ENCODE measurements around the gene CIPC.

Gene CIPC

DNA sequence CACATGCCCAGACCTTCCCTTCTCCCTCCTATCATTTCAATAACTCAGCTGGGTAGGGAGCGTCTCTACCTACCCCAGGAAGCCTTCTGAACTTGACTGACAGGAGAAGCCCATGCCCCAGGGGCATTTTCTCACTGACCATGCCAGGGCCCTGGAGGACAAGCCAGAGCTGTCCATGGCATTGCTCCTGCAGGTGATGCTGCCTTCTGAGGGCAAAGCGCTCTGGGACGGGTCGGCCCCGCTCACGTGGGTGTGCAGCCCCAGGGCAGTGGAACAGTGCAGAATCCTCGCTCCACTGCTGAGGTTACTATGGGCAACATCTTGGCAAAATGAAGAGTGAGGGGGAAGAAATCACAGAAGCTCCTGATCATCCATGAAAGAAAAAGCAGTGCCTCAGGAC is 28.5 kb upstream of the CIPC start:
- no peak for DNase-seq (ENCODE audit: low spot score)

DNA sequence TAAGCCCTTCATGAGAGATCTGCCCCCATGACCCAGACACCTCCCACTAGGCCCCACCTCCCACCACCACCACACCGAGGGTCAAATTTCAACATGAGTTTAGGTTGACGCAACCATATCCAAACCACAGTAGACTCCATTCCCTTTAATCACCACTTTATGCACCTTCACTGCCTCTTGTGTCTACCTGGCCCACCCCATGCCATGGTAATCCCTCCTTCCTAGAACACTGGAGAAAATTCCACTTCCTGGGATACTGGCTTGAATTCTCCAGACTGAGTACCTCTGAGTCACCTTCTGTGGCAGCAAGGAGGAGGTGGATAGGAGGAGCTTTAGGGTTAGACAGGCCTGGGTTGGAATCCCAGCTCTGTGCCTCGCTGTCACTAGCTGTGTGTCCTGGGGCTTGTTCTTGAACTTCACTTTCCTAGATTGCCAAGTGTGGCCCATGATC is 26.1 kb upstream of the CIPC start:
- DNase-seq (ENCODE audit: low spot score): no peak

DNA sequence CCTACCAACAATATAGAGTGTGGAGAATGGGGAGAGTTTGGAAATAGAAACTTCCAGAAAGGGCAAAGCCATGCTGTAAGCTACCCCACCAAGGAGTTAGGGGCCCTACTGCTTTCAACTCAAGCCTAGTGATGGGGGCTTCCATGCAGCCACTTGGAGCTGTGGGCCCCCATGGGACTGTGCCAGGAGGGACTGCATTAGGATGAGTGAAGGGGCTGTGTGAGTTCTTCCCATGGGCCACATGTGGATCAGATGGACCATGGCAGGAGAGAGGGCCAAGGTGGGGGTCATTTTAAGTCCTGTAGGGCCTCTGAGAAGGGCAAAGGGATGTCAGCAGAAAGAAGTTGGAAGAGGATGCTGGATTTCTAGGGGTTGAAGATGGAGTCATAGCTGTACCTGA is 23.1 kb upstream of the CIPC start:
- no peak for DNase-seq (ENCODE audit: low spot score)

DNA sequence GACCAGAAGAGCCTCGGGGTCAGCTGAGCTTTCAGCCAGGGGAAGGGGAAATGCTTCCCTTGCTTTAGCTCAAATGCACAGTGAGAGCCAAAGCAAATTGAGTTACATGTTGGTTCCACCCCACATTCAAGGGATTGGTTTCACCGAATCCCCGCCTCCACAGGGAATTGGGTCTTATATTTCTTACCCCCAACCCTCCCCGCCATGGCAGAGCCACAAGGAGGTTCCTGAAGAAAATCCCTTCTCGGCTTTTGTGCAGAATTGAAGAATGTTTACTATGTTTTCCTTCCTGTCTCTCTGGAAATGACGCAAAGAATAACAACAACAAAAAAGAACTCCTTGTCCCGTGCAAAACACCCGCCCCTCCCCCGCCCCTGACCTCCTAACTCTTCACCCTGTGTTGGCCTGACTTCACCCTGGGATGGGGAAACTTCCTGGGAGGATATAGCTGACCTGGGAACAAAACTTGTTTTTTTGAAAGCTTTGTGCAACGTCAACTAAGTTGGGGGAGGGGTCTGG is 21.9 kb upstream of the CIPC start:
- DNase-seq (ENCODE audit: low spot score): no peak

DNA sequence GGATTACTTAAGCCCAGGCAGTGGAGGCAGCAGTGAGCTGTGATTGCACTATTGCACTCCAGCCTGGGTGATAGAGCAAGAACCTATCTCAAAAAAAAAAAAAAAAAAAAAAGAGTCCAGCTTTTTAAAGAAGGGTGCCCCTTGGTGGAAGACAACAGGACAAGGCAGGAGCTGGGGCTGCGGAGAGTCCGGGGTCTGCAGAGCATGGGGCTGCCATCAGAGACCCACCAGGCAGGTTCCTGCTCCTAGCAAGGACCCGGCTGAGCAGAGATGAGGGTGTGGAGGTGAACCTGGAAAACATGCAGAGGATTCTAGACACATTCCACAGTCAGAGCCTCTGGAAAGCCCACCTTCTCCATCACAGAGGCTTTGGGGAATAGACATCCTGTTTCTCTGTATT is 21.0 kb upstream of the CIPC start:
- DNase-seq (ENCODE audit: low spot score): no peak

DNA sequence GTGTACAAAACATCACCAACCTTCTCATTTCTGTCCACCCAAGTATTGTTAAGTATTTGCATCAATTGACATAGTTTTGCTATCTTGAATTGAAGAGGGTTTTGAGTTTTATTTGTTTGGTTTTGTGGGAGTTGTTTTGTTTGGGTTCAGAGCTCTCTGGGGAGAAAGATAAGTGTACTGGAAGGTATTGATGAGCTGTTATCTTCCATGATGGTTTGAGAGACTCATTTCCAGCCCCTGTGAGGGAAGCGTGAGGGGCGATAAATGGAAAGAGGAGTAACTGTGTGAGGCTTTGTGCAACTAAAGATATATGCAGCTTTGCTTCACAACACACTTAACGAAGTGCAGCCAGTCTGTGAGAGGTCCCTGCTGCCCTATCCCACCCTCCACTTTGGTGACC is 15.7 kb upstream of the CIPC start:
- no peak for DNase-seq (ENCODE audit: low spot score)

DNA sequence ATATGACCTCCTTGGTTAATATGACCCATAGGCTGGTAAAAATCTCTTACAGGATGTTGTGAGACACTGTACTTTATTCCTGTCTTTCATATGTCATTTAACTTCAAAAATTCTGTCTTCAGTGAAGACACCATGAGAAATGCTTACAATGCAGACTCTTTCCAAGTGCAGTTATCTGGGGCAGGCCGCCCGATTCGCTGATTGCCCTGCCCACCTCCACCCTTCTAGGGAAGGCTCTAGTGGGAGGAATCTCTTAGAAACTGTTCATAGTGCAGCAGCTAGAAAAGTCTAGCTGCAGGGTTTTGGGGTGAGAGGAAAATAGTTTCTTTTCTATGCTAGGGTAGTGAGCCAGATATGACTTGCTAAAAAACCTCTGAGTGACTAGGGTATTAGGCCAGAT is 15.0 kb upstream of the CIPC start:
- DNase-seq (ENCODE audit: low spot score): no peak

DNA sequence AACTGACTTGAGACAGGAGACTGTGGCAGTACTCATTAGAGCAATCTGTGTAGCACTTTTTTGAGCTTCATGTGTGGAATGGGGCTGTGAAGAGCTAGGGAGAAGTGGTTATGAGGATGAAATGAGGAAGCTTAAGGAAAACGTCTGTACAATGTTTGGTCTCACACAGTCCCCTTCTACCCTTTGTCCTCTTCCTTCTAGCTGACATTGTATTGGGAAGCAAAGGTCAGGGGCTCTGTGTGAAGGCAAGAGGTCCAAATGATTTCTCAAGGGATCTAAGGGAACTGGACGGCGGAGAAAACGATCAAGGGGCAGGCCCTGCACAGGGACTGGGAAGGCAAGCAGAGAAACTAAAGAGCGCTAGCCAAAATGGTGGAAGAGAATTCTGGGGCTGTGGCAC is 13.1 kb upstream of the CIPC start:
- DNase-seq (ENCODE audit: low spot score): no peak

DNA sequence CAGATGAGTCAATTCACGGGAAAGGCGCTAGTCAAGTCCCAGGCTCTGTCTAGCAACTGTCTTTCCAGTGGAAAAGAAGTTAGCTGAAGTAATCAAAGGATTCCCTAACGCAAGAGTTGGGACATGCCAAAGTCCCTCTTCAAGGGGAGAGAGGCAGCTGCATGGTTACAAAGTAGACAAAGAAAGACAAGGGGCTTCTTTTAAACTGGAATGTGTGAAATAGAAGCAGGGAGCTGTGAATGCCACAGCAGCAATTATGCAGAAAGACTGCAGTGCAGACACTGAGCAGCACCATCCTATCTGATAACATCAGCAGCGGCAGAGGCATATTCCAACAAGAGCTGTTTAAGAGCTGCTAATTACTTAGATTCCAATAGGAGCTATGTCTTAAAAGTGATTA is 12.5 kb upstream of the CIPC start:
- no peak for DNase-seq (ENCODE audit: low spot score)

DNA sequence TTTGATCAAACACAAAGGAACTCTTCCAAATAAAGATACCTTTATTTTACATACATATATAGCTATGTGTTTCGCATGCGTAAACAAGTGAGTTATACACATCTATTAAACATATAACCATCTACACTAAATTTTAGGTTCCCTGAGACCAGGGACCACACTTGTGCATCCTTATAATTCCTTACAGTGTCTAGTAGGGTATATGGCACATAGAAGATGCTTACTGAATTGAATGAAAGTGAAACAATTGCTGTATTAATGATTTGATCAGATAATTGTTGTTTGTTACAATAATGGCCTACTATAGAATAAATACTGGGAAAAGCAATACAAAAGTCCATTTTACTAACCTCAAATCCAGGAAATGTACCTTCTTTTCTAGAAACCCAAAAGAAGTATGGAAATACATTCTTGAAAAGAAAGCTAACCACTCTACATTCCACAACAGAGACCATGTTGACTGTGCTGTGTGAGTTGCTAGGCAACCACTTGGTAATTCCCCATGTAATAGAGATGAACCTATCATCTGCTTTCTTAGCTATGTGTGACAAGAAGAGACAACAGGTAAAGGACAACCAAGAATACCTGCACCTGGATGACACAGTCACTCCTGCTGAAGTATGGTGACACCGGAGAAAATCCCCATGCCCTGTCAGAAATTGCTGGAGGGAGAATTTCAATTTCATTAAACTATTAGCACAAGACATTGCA is 11.9 kb upstream of the CIPC start:
- peak; percentile 34 for DNase-seq (ENCODE audit: low spot score)

DNA sequence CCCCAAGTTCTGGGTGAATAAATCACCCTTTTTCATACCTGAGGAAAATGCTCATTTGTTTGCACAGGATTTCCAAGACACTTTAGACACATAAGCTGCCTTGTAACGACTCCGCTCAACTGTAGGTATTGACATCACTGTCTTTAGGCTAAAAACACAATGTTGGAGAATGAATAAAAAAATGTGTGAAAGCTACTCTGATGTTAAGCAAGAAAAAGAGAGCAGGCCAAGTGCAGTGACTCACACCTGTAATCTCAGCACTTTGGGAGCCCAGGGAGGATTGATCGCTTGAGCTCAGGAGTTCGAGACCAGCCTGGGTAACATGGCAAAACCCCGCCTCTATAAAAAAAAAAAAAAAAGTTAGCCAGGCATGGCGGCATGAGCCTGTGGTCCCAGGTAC is 11.1 kb upstream of the CIPC start:
- no peak for DNase-seq (ENCODE audit: low spot score)

DNA sequence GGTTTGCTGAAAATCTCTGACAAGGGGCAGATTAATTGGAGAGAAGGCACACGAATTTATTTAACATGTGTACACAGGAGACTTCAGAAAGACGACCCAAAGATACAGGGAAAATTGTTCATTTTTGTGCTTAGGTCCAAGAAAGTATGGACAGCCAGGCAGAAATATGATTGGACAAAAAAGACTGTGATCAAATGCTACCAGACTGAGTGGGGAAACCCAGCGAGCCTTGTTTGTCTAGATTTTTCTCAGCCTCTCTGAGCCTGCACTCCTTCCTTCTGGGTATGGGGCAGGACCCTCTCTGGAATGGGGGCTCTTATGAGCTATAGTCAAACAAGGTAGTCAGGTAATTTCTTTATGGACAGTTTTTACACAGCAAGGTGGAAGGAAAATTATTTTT is 10.4 kb upstream of the CIPC start:
- DNase-seq (ENCODE audit: low spot score): no peak

DNA sequence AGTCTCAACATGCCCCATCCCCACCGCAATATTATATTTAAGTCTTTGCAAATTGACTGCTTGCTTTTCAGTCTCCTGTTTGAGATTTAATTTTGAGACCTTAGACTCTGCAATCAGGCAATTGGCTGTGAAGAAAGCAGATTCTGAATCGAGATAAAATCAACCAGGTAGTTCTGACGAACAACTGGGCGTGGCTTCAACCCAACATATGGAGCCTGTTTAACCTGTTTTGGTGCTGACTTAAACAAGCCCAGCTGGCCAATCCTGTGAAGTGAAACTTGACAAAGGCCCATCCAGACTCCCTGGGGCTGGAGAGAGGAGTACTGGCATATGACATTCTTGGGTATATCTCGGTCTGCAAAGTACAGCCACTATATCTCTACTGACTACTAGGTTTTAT is 9.8 kb upstream of the CIPC start:
- no peak for DNase-seq (ENCODE audit: low spot score)

DNA sequence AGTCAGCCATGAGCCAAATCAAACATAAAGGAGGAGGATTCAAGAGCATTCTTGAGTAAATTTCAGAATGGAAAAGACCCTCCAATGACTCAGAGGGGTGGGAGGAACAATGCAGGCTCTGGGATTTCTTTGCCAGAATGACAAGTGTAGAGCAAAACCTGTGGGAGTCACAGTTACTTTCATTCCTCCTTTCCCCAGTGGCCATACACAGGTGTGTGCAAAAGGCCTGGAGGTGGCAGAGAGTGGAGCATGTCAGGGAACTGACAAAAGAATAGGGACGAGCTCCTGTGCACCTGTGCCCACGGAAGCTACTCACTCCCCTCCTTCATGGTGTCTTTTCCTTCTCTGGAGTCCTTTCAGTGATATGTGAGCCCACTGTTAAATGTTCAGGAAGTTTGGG is 9.4 kb upstream of the CIPC start:
- DNase-seq (ENCODE audit: low spot score): no peak

DNA sequence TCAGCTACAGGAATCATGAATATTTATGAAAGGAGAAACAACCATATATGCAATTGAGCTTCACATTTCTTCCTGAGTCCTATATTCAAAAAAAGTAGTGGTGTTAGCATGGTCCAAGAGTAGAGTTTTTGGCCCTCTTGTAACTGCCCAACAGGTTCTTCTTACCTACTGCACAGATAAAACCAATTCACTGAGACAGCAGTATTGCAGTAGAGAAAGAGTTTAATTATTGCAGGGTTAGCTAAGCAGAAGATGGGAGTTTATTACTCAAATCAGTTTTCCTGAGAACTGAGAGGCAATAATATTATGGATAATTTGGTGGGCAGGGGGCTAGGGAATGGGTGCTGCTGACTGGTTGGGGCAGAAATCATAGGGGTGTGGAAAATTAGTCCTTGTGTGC is 6.5 kb upstream of the CIPC start:
- no peak for DNase-seq (ENCODE audit: low spot score)

DNA sequence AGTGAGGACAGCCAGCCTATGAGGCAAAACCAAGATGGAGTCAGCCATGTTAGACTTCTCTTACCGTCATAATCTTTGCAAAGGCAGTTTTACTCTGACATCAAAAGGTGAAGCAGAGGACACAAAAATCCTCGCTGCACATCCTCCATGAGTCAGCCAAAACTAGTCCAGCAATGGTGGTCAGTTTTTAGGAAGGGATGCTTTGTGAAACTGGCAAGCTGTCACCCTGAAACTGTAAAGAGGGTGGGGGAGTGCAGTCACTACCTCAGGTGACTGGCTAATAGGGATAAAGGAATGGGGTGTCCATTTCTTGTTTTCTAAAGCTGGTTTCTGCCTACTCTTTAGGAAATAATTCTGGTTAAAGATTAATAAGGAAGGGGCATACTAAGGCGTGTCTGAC is 5.4 kb upstream of the CIPC start:
- no peak for DNase-seq (ENCODE audit: low spot score)

DNA sequence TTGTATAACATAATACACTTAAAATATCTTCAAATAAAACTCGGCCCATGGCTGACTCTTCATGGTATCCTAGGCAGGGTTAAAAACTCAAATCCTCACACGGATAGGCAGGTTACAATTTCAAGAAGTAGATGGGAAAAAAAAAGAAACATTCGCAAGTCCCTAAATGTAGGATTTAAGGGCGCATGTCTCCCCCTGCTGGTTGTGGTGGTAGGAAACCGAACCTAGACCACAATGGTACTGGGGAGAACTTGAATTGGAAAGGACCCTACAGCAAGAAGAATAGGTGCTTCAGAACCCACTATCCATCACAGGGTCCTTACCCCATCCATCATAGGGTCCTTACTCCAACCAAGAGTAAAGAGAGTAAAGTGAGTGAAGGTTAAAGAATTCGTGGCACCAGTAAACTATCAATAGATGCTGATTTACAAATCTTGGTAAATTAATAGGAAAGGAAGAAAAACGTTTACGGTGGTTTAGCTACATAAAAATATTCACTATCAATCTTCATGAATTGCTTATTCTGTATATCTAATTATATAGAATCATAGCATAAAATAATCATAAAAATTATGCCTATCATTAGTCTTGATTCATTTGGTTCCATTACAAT is 3.3 kb upstream of the CIPC start:
- peak; percentile 71 for DNase-seq (ENCODE audit: low spot score)

DNA sequence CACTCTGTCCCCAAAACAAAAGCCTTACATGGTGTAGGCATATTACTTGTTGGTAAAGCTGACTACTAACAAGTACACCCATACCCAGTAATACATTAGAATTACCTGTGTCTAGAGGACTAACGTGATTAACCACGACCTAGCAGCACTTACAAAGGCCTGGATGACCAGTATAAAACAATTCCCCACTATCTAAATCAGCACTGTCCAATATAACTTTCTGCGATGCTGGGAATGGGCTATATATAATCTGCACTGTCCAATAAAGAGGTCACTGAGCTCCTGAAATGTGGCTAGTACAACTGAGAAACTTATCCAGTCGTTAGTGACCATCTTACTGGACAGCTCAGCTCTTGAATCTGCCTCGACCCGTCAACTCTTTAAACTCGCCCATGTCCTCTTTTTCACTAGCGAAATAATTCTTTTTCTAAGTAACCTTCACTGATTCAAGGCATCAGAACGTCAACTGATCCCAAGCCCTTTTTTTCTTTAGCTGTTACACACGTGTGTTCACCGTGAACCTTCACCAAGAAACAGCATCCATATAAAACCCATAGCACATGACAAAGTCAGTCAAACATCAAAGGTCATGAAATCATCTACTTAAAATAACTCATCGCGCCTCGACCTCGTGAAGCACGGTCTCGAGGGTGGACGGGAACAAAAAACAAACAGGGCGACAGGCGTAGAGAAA is 905 bp upstream of the CIPC start:
- no peak for DNase-seq (ENCODE audit: low spot score)

DNA sequence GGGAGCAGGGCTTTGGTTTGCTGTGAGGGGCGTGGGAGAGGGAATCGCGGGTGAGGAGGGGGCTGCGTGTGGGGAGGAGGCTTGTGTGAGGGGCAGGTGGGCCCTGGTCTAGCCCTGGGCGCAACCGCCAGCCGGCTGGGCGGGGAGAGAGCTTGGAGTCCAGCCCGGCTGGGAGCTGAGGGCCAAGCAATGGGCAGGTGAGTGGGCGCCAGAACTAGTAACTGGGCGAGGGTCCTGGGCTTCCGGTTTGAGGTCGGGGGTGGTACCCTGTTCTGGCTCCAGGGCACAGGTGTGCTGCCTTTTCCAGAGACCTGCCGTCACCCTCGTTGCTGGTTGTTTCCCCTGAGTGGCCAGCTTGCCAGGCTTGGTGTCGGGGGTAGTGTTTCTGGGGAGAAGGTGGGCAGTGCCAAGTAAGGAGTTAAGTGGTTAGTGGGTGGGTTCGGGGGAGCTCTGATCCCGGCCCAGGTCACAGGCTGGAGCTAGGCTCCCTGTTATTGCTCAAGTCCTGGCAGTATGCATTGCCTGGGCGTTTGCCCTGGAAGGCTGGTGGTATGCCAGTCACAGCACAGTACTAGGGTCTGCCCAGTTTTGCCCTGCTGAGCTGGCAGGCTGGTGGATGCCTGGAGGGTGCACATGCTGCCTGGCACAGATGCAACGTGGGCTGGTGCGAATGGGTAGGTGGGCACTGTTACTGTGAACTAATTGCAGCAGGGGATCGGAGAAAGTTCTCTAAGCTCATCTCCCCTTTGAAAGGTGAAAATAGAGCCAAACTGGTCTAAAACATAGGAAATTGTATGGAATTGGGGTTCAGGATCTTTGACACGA is 683 bp downstream of the CIPC start:
- no peak for DNase-seq (ENCODE audit: low spot score)

DNA sequence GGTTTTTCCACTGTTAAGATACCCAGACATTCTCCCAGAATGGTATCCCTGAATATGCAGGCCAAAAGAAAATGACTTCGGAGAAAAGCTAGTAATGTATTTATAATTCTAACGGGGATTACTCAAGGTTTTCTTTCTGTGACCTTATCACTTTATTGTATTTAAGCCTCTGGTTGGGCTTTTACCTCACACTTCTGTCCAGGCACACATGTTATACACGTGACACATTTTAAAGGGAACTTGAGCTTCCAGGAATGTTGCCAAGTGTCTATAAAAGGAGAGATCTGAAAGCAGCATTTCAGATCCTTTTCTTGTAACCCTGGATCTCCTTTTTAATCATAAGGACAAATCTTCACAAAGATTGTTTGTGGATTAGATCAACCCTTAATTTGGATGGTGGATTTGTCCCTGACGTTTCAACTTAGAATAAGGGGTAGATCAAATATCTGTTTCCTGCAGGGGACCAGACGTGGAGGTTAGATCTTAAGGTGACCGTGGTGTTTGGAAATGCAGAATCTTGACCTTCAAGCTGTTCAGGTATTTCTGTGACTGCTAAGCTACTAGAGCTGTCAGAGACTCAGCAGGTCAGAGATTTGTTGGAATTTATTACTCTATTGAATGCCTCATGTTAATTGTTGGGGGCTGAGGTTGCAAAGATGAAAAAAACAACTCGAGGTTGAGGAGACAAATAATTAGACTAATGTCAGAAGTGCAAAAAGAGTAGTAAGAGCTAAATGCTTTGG is 1.5 kb downstream of the CIPC start:
- peak; percentile 50 for DNase-seq (ENCODE audit: low spot score)

DNA sequence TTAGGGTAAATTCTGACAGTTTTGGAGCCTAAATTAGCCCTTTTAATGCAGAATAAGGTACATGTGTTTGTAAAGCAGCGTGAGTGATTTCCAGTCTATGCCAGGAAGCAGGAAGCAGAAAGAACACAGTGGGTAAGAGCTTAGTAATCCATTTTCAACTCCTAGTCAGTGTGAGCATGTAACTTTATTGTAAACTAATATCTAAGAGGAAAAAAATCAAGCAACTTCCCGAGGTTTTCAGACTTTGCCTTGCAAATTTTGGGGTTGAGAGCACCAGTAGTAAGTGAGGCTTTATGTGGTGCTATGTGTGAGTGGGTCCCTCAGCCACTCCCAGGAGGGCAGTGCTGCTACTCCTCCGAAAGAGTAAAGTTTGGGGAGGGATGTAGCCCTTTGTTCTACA is 2.9 kb downstream of the CIPC start:
- DNase-seq (ENCODE audit: low spot score): no peak

DNA sequence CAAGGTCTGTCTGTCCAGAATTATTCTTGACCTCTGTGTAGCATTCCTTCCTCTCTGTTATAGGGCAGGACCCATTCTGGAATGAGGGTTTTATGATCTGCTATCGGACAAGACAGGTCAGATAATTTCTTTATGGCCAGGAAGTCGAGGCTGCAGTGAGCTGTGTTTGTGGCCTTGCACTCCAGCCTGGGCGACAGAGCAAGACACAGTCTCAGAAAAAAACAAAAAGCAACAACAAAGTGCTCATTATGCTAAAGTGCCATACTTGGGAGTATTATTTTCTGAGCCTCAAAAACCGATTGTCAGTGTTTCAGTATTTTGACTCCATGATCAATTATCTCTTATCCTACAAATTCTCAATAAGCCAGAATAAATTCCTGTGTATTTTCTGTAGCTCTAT is 4.1 kb downstream of the CIPC start:
- no peak for DNase-seq (ENCODE audit: low spot score)
